Measurements from ENCODE around the gene POLR1E. TPM values are rescaled to one million over a fixed set of nuclear protein-coding genes. Genes with fewer than 3 reads are reported as not detected.

The POLR1E gene
- total RNA-seq, 4 donors from 2014 or later: 14.8 to 23.3 (median 18.5) TPM

GRCh38 chr9:37480759-37481158, 5.0 kb upstream of the POLR1E start:
- no peaks in the 10 kb centered on the region for H3K9me3 ChIP-seq
- no peak overlapping the region for H3K27ac ChIP-seq
- 79 to 82% methylated on average over 3 of the region's 3 CpGs for WGBS, 2 donors
- no peak for TF ChIP-seq POLR2A (IDR thresholded peaks at IDR 0.05)
- TF ChIP-seq, protein P1, sequence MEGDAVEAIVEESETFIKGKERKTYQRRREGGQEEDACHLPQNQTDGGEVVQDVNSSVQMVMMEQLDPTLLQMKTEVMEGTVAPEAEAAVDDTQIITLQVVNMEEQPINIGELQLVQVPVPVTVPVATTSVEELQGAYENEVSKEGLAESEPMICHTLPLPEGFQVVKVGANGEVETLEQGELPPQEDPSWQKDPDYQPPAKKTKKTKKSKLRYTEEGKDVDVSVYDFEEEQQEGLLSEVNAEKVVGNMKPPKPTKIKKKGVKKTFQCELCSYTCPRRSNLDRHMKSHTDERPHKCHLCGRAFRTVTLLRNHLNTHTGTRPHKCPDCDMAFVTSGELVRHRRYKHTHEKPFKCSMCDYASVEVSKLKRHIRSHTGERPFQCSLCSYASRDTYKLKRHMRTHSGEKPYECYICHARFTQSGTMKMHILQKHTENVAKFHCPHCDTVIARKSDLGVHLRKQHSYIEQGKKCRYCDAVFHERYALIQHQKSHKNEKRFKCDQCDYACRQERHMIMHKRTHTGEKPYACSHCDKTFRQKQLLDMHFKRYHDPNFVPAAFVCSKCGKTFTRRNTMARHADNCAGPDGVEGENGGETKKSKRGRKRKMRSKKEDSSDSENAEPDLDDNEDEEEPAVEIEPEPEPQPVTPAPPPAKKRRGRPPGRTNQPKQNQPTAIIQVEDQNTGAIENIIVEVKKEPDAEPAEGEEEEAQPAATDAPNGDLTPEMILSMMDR (IDR thresholded peaks at IDR 0.05): no peak
- H3K4me1 ChIP-seq: peaks cover 4 to 6% of the 10 kb centered on the region in 2 donors
- H3K36me3 ChIP-seq: no peaks in the 10 kb centered on the region
- no peak overlapping the region for H3K4me3 ChIP-seq (replicated peaks in 1 of 3)
- no peaks in the 10 kb centered on the region for H3K27me3 ChIP-seq
- DNase-seq: no peak
- intact Hi-C loops (cut with DNase I): loop anchor here (5.0 kb wide), 1 partner anchor 422 kb away; the partner anchor contains the start of gene SLC25A51

DNA sequence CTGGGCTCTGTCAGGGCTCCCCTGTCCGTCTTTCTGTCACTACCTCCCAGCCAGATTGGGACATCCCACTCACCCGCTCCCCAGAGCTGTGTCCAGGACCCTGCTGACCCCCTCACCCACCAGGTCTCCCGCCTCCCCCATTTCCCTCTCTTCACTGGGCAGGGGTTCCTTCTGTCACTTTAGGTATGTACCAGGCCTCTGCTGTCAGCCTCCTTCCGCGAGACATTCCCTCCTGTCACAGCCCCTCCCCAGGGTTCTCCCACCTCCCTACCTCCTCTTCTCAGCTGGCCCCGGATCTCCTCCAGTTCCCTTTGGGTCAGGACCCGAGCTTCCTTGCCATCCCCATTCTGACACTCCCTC, 488 bp downstream of the POLR1E start:
- WGBS, 2 donors: 1 to 5% methylated on average over 7 of the region's 7 CpGs
- Histone ChIP-seq H3K9me3 (no peaks in the 10 kb centered on the region), H3K4me1 (peaks cover 16 to 17% of the 10 kb centered on the region in 2 donors), H3K27ac (peak overlapping the region in 2 of 3 donors; percentile 31 to 42), H3K27me3 (no peaks in the 10 kb centered on the region), H3K4me3 (replicated peaks in 1 of 3) (peak overlapping the region; percentile 27 to 53 (median 42)), H3K36me3 (peaks cover 3 to 6% of the 10 kb centered on the region in 2 donors)
- DNase-seq: no peak
- intact Hi-C loops (cut with DNase I): no loop called here
- TF ChIP-seq POLR2A (IDR thresholded peaks at IDR 0.05): no peak
- TF ChIP-seq, protein P1 (IDR thresholded peaks at IDR 0.05): no peak

DNA sequence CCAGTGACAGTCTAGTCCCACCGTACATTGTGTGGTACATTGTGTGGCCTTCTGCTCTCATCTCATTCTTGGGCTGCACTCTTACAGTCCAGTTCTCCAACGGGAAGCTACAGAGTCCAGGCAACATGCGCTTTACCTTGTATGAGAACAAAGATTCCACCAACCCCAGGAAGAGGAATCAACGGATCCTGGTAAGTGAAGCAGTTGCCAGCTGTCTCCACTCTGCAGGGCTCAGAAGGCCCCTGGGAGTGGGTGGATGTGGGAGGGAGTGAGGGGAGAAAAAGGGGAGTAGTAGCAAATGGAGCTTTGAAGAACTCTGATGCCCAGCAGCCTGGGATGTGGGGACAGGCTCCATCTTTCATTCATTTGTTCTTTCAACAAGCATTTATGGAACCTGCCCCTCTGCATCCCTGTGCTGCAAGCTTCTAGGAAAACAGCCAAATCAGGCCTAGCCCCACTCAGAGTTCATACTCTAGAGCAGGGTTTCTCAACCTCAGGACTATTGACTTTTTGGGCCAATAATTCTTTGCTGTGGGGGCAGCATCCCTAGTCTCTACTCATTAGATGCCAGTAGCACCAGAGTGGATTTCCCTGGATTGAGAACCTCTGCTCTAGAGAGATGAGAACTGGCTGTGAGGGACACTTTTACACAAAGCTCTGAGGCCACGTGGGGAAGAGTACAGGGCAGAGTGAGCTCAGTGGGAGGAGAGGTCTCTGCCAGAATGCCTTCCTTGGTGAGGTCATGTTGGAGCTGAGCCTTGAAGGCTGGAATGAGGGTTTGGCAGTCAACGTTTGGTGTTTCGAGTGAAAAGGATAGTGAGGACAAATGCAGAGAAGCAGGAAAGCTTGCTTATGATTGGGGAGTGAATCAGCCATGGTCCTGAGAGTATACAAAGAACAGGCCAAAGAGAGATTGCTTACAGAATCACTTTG, 1.1 kb downstream of the POLR1E start:
- peak in 1 of 2 donors; percentile 21 for DNase-seq
- TF ChIP-seq, protein P1 (IDR thresholded peaks at IDR 0.05): no peak
- TF ChIP-seq POLR2A (IDR thresholded peaks at IDR 0.05): no peak
- H3K9me3 ChIP-seq: no peaks in the 10 kb centered on the region
- intact Hi-C loops (cut with DNase I): no loop called here
- H3K27me3 ChIP-seq: no peaks in the 10 kb centered on the region
- 18 to 42% methylated on average over 7 of the region's 7 CpGs for WGBS, 2 donors
- H3K4me3 ChIP-seq (replicated peaks in 1 of 3): peak overlapping the region in 1 of 3 donors; percentile 53
- peaks cover 16 to 17% of the 10 kb centered on the region in 2 donors for H3K4me1 ChIP-seq
- H3K36me3 ChIP-seq: peaks cover 3 to 6% of the 10 kb centered on the region in 2 donors
- H3K27ac ChIP-seq: peak overlapping the region in 2 of 3 donors; percentile 31 to 42

DNA sequence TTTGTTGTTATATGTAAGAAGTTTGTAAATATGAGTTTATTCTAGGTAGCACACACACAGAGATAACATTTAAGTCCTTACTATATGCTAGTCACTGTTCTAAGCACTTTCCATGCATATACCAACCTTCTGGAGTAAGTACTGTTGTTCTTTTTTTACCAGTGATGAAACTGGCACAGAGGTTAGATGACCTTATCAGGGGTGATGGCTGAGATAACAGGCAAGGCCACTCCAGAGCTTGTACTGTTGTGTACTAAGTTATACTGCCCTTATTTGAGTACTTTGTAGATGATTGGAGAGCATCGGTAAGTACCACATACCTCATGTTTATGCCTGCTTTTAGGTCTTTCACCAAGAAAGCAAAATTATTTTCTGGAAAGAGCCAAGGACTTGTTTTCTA, 6.2 kb downstream of the POLR1E start:
- intact Hi-C loops (cut with DNase I): no loop called here
- H3K36me3 ChIP-seq: peaks cover 29 to 31% of the 10 kb centered on the region in 2 donors
- no peaks in the 10 kb centered on the region for H3K9me3 ChIP-seq
- TF ChIP-seq POLR2A (IDR thresholded peaks at IDR 0.05): no peak
- TF ChIP-seq, protein P1 (IDR thresholded peaks at IDR 0.05): no peak
- no peak overlapping the region for H3K27ac ChIP-seq
- DNase-seq: no peak
- H3K4me3 ChIP-seq (replicated peaks in 1 of 3): no peak overlapping the region
- 95 to 97% methylated on average over 1 of the region's 1 CpG for WGBS, 2 donors
- H3K27me3 ChIP-seq: no peaks in the 10 kb centered on the region
- H3K4me1 ChIP-seq: peaks cover 2 to 3% of the 10 kb centered on the region in 2 donors

- Histone ChIP-seq H3K27ac (no peak overlapping the region), H3K36me3 (peaks cover 35 to 43% of the 10 kb centered on the region in 2 donors), H3K4me1 (no peaks in the 10 kb centered on the region), H3K27me3 (no peaks in the 10 kb centered on the region), H3K4me3 (replicated peaks in 1 of 3) (no peak overlapping the region), H3K9me3 (no peaks in the 10 kb centered on the region)
- DNase-seq: no peak
- TF ChIP-seq POLR2A (IDR thresholded peaks at IDR 0.05): no peak
- TF ChIP-seq, protein P1 (IDR thresholded peaks at IDR 0.05): no peak
- 95% methylated on average over 5 of the region's 5 CpGs for WGBS, 2 donors
- intact Hi-C loops (cut with DNase I): no loop called here
These were observed 9.8 kb downstream of the POLR1E start for GRCh38 chr9:37495571-37495970.
